Uterus (tissue), 4 donors: Measurements from ENCODE around the gene CLIP2. TPM values are rescaled to one million over a fixed set of nuclear protein-coding genes. Genes with fewer than 3 reads are reported as not detected.
"Not testable (repeated sequence)": the region's sequence is repeated elsewhere in the genome, so short reads cannot be mapped to it uniquely, and the experiment has no call there.

ENCODE experiments used
- DNase-seq, 2 donors: peaks; one replicate each; pipeline ENCODE4 v3.0.0-alpha.2; 2019 to 2020
- H3K27ac ChIP-seq, 2 donors: fragments of 200-600 bp; sonication (generic); 1 replicate in 1 of 2; 2 replicates in 1 of 2; pipeline ENCODE4 v1.5.1; 2016 to 2018
- H3K27me3 ChIP-seq, 2 donors: fragments of 200-600 bp; sonication (generic); one replicate each; pipeline ENCODE4 v1.5.1; 2018 to 2019; ENCODE audit warnings: control low read depth in 1 of 2
- H3K36me3 ChIP-seq, 2 donors: fragments of 200-600 bp; sonication (generic); one replicate each; pipeline ENCODE4 v1.5.1; 2019; ENCODE audit warnings: control low read depth in 1 of 2
- H3K4me1 ChIP-seq, 2 donors: fragments of 200-600 bp; sonication (generic); one replicate each; pipeline ENCODE4 v1.5.1; 2018 to 2019; ENCODE audit warnings: control low read depth in 1 of 2
- H3K4me3 ChIP-seq, 2 donors: fragments of 200-600 bp; sonication (generic); 1 replicate in 1 of 2; 2 replicates in 1 of 2; pipeline ENCODE4 v1.5.1; 2018 to 2019; ENCODE audit warnings: mild to moderate bottlenecking in 1 of 2
- H3K9me3 ChIP-seq, 2 donors: fragments of 200-600 bp; sonication (generic); one replicate each; pipeline ENCODE4 v1.5.1; 2019; ENCODE audit warnings: control low read depth in 1 of 2
- POLR2A ChIP-seq, 2 donors: fragments of 450-650 bp; IDR thresholded peaks; one replicate each; pipeline ENCODE4 v1.6.1; 2016; ENCODE audit warnings: antibody characterized with exemption in 2 of 2, mild to moderate bottlenecking in 1 of 2, moderate library complexity in 1 of 2
- intact Hi-C: fragments of 100-400 bp; cut with DNase I; formaldehyde crosslinking; loops from one replicate; pipeline ENCODE4 v1.15.1; 2023; ENCODE audit warnings: low total_unique reads
- total RNA-seq, 4 donors: library from RNA; depleted of rRNA in 3 of 4; stranded (reverse); fragments of >200 nt in 3 of 4; gene quantifications; one replicate each; pipeline versions ENCODE4 v1.1.0 to v1.2.4, GENCODE V29; 2014 to 2023
- TF ChIP-seq, protein P1 (sequence below), 4 experiments: fragments of 200-600 bp in 2 of 4; fragments of 450-650 bp in 2 of 4; sonication (generic) in 2 of 4; IDR thresholded peaks; one replicate each; pipeline ENCODE4 v1.5.1; 2016 to 2019; ENCODE audit warnings: antibody characterized with exemption in 4 of 4, mild to moderate bottlenecking in 2 of 4, moderate library complexity in 1 of 4
- donor health status: DM: yes; HTN: yes; CAD: no.

Gene CLIP2
- total RNA-seq, 4 donors from 2014 or later, result 20.3 to 41.8 (median 28.4) TPM

GRCh38 chr7:74318043-74318442, 28.8 kb downstream of the CLIP2 start:
- Histone ChIP-seq H3K9me3 (no peaks in the 10 kb centered on the region), H3K36me3 (no peaks in the 10 kb centered on the region), H3K27me3 (no peaks in the 10 kb centered on the region), H3K4me1 (no peaks in the 10 kb centered on the region), H3K4me3 (no peak overlapping the region), H3K27ac (no peak overlapping the region)
- no peak for DNase-seq
- no peak for TF ChIP-seq POLR2A (IDR thresholded peaks at IDR 0.05)
- TF ChIP-seq, protein P1, sequence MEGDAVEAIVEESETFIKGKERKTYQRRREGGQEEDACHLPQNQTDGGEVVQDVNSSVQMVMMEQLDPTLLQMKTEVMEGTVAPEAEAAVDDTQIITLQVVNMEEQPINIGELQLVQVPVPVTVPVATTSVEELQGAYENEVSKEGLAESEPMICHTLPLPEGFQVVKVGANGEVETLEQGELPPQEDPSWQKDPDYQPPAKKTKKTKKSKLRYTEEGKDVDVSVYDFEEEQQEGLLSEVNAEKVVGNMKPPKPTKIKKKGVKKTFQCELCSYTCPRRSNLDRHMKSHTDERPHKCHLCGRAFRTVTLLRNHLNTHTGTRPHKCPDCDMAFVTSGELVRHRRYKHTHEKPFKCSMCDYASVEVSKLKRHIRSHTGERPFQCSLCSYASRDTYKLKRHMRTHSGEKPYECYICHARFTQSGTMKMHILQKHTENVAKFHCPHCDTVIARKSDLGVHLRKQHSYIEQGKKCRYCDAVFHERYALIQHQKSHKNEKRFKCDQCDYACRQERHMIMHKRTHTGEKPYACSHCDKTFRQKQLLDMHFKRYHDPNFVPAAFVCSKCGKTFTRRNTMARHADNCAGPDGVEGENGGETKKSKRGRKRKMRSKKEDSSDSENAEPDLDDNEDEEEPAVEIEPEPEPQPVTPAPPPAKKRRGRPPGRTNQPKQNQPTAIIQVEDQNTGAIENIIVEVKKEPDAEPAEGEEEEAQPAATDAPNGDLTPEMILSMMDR (IDR thresholded peaks at IDR 0.05), result no peak
- intact Hi-C loops, result no loop called here

- no peak for DNase-seq
- no peaks in the 10 kb centered on the region for H3K36me3 ChIP-seq
- H3K27me3 ChIP-seq, result no peaks in the 10 kb centered on the region
- intact Hi-C loops, result no loop called here
- no peak overlapping the region for H3K27ac ChIP-seq
- TF ChIP-seq, protein P1 (IDR thresholded peaks at IDR 0.05), result no peak
- TF ChIP-seq POLR2A (IDR thresholded peaks at IDR 0.05), result no peak
- H3K4me1 ChIP-seq, result no peaks in the 10 kb centered on the region
- H3K9me3 ChIP-seq, result no peaks in the 10 kb centered on the region
- H3K4me3 ChIP-seq, result no peak overlapping the region
Measured at GRCh38 chr7:74320645-74321221, 31.5 kb downstream of the CLIP2 start.

DNA sequence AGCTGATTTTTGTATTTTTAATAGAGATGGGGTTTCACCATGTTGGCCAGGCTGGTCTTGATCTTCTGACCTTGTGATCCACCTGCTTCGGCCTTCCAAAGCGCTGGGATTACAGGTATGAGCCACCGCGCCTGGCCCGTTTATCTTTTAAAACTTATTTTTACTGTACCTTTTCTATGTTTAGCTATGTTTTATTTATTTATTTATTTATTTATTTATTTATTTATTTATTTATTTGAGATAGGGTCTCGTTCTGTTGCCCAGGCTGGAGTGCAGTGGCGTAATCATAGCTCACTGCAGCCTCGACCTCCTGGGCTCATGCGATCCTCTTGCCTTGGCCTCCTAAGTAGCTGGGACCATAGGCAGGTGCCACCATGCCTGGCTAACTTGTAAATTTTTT, 33.7 kb downstream of the CLIP2 start:
- H3K27me3 ChIP-seq, H3K36me3 ChIP-seq, DNase-seq, H3K4me1 ChIP-seq, H3K9me3 ChIP-seq, H3K4me3 ChIP-seq, H3K27ac ChIP-seq, intact Hi-C loops: not testable (repeated sequence)

- Histone ChIP-seq H3K9me3 (no peaks in the 10 kb centered on the region), H3K36me3 (no peaks in the 10 kb centered on the region), H3K27me3 (no peaks in the 10 kb centered on the region), H3K27ac (peak overlapping the region in 1 of 2 donors; percentile 42), H3K4me1 (no peaks in the 10 kb centered on the region), H3K4me3 (no peak overlapping the region)
- TF ChIP-seq POLR2A (IDR thresholded peaks at IDR 0.05), result no peak
- TF ChIP-seq, protein P1 (IDR thresholded peaks at IDR 0.05), result no peak
- peak in 1 of 2 donors; percentile 48 for DNase-seq
- intact Hi-C loops, result no loop called here
Measured at GRCh38 chr7:74324531-74325209, 35.5 kb downstream of the CLIP2 start.

GRCh38 chr7:74325210-74325565, 36.0 kb downstream of the CLIP2 start:
- H3K9me3 ChIP-seq, result no peaks in the 10 kb centered on the region
- no peaks in the 10 kb centered on the region for H3K36me3 ChIP-seq
- no peaks in the 10 kb centered on the region for H3K4me1 ChIP-seq
- no peak for TF ChIP-seq POLR2A (IDR thresholded peaks at IDR 0.05)
- TF ChIP-seq, protein P1 (IDR thresholded peaks at IDR 0.05), result no peak
- H3K27ac ChIP-seq, result no peak overlapping the region
- no peak for DNase-seq
- no peak overlapping the region for H3K4me3 ChIP-seq
- intact Hi-C loops, result no loop called here
- H3K27me3 ChIP-seq, result no peaks in the 10 kb centered on the region
